K562 (cell line): ENCODE measurements around the gene DNAH9. TPM values are rescaled to one million over a fixed set of nuclear protein-coding genes. Genes with fewer than 3 reads are reported as not detected.

ENCODE experiments used
- ATAC-seq: fragments of 200-7000 bp; cut with Tn5 transposase; 3 replicates; pipeline ENCODE4 v1.9.1; 2020; ENCODE audit warnings: moderate library complexity
- BruUV-seq: library from RNA; stranded (reverse); fragments of 400-500 nt; replicated peaks from 2 replicates; lab custom pipeline; 2021; lab: Mats Ljungman, UMichigan
- CTCF ChIA-PET: fragments of 300-600 bp; formaldehyde crosslinking; extraction: SDS; loops from one replicate; lab custom pipeline; 2021; ENCODE audit warnings: low intra/inter-chr PET ratio; lab: Yijun Ruan, JAX
- POLR2A ChIA-PET: fragments of 300-600, 350-650 bp; sonication (Branson Sonifier 250); formaldehyde crosslinking; extraction: SDS; loops from one replicate; lab custom pipeline; 2021; ENCODE audit warnings: antibody characterized with exemption, inconsistent platforms; lab: Yijun Ruan, JAX
- DNase-seq, 4 experiments: peaks; one replicate each; pipeline versions ENCODE4 v3.0.0 to v3.0.0-alpha.2; 2011 to 2018; ENCODE audit warnings: low spot score in 3 of 4, mixed read lengths in 3 of 4; ENCODE audit errors: extremely low read depth in 1 of 4
- FAIRE-seq: peaks from 2 replicates; lab custom pipeline; 2011; peaks lifted over from hg19 to GRCh38; lab: Jason Lieb, UNC
- H2AFZ ChIP-seq: 2 replicates; pipeline ENCODE4 v1.6.0; 2011; ENCODE audit warnings: low read depth, low read length, control low read depth, inconsistent platforms
- H3K27ac ChIP-seq: fragments of 200-600 bp; 3 replicates; pipeline ENCODE4 v1.8.0; 2011; ENCODE audit warnings: low read depth, mild to moderate bottlenecking, control low read depth, inconsistent platforms, low read length, moderate library complexity, mixed read lengths; ENCODE audit errors: extremely low read depth
- H3K27me3 ChIP-seq, 2 experiments: fragments of 300-600 bp in 1 of 2; 2 replicates in 1 of 2; 3 replicates in 1 of 2; pipeline versions ENCODE4 v1.6.0 to v1.8.0; 2011; ENCODE audit warnings: inconsistent platforms in 2 of 2, low read length in 2 of 2, mild to moderate bottlenecking in 1 of 2, mixed read lengths in 1 of 2, moderate library complexity in 1 of 2; ENCODE audit not compliant: control insufficient read depth in 2 of 2, insufficient read depth in 2 of 2
- H3K36me3 ChIP-seq: fragments of 300-600 bp; 3 replicates; pipeline ENCODE4 v1.8.0; 2011; ENCODE audit warnings: mild to moderate bottlenecking, low read length, inconsistent platforms; ENCODE audit not compliant: control insufficient read depth, insufficient read depth
- H3K4me1 ChIP-seq, 2 experiments: fragments of 200-600 bp in 1 of 2; replicated peaks in 1 of 2; 2 replicates in 1 of 2; 3 replicates in 1 of 2; pipeline versions ENCODE4 v1.5.1 to v1.8.0; 2011; ENCODE audit warnings: inconsistent platforms in 2 of 2, low read length in 2 of 2, mild to moderate bottlenecking in 1 of 2, mixed read lengths in 1 of 2, moderate library complexity in 1 of 2; ENCODE audit not compliant: control insufficient read depth in 2 of 2, insufficient read depth in 2 of 2
- H3K4me2 ChIP-seq: 2 replicates; pipeline ENCODE4 v1.6.1; 2011; ENCODE audit warnings: low read length, control low read depth, inconsistent platforms, mixed read lengths; ENCODE audit not compliant: insufficient read depth
- H3K4me3 ChIP-seq: fragments of 200-600 bp; sonication (generic), shearing (Covaris generic); 2 replicates; pipeline ENCODE4 v1.5.1; 2016; ENCODE audit warnings: control low read depth, inconsistent platforms
- H3K79me2 ChIP-seq: fragments of 200-600 bp; 3 replicates; pipeline ENCODE4 v1.8.0; 2011; ENCODE audit warnings: low read length, inconsistent platforms; ENCODE audit not compliant: control insufficient read depth, insufficient read depth
- H3K9ac ChIP-seq, 2 experiments: 2 replicates each; pipeline versions ENCODE4 v1.6.0 to v1.6.1; 2011; ENCODE audit warnings: low read depth in 2 of 2, low read length in 2 of 2, control low read depth in 1 of 2, inconsistent platforms in 1 of 2, mild to moderate bottlenecking in 1 of 2, mixed read lengths in 1 of 2; ENCODE audit not compliant: insufficient read depth in 1 of 2
- H3K9me1 ChIP-seq: one replicate; pipeline ENCODE4 v1.6.0; 2011; ENCODE audit warnings: inconsistent platforms, mild to moderate bottlenecking, low read length, moderate library complexity; ENCODE audit not compliant: control insufficient read depth, insufficient read depth
- H3K9me3 ChIP-seq: replicated peaks from 2 replicates; pipeline ENCODE4 v1.5.1; 2011; ENCODE audit warnings: low read depth, low read length, inconsistent platforms; ENCODE audit not compliant: control insufficient read depth, insufficient read depth
- H4K20me1 ChIP-seq: replicated peaks from 2 replicates; pipeline ENCODE4 v1.6.1; 2011; ENCODE audit warnings: low read length, inconsistent platforms, mixed read lengths; ENCODE audit not compliant: control insufficient read depth, insufficient read depth
- C11orf30 ChIP-seq: fragments of 450-650 bp; IDR thresholded peaks from 2 replicates; pipeline ENCODE4 v1.6.1; 2016; ENCODE audit warnings: low read depth, mild to moderate bottlenecking
- CBFB ChIP-seq: sonication (generic); formaldehyde crosslinking; IDR thresholded peaks from 2 replicates; pipeline ENCODE4 v1.4.0; 2020; ENCODE audit warnings: mild to moderate bottlenecking, missing genetic modification reagents
- CEBPZ ChIP-seq: fragments of 150-350 bp; IDR thresholded peaks from 2 replicates; pipeline ENCODE4 v1.6.1; 2014; ENCODE audit warnings: low read depth, mild to moderate bottlenecking, low read length, borderline replicate concordance
- ELF4 ChIP-seq: fragments of 450-650 bp; formaldehyde crosslinking; IDR thresholded peaks from 2 replicates; pipeline ENCODE4 v1.4.0; 2022; ENCODE audit warnings: missing genetic modification characterization
- PRPF4 ChIP-seq: fragments of 200-400 bp; formaldehyde crosslinking; IDR thresholded peaks from one replicate; pipeline ENCODE4 v1.6.1; 2017; ENCODE audit warnings: low read length, low read depth, mild to moderate bottlenecking; ENCODE audit not compliant: insufficient read depth, poor library complexity, severe bottlenecking
- RBM14 ChIP-seq: fragments of 200-400 bp; formaldehyde crosslinking; IDR thresholded peaks from 2 replicates; pipeline ENCODE4 v1.6.1; 2018; ENCODE audit warnings: low read depth, mild to moderate bottlenecking, low read length, moderate library complexity, borderline replicate concordance; ENCODE audit not compliant: insufficient read depth
- SAFB ChIP-seq: fragments of 200-400 bp; formaldehyde crosslinking; IDR thresholded peaks from 2 replicates; pipeline ENCODE4 v1.6.1; 2017; ENCODE audit warnings: low read depth, low read length, borderline replicate concordance
- SETDB1 ChIP-seq: IDR thresholded peaks from one replicate; pipeline ENCODE4 v1.6.1; 2012; ENCODE audit warnings: low read length, control low read depth, inconsistent platforms
- SREBF2 ChIP-seq: sonication (generic); formaldehyde crosslinking; IDR thresholded peaks from 2 replicates; pipeline ENCODE4 v1.4.0; 2020; ENCODE audit warnings: mild to moderate bottlenecking, missing genetic modification reagents
- THRB ChIP-seq: fragments of 450-650 bp; formaldehyde crosslinking; conservative IDR thresholded peaks from 2 replicates; pipeline ENCODE4 v1.4.0; 2022; ENCODE audit warnings: mild to moderate bottlenecking, missing genetic modification characterization
- ZMIZ1 ChIP-seq, 2 experiments: fragments of 150-350 bp in 1 of 2; IDR thresholded peaks; 2 replicates each; pipeline ENCODE4 v1.6.1; 2012 to 2016; ENCODE audit warnings: low read depth in 2 of 2, low read length in 2 of 2, mild to moderate bottlenecking in 1 of 2, moderate library complexity in 1 of 2
- WGBS: fragments of 100-300 bp; shearing (Covaris generic); methylation state at CpG from one replicate; pipeline ENCODE4 v1.1.6; 2016; ENCODE audit warnings: low coverage, mixed read lengths; ENCODE audit not compliant: insufficient coverage; ENCODE audit errors: missing lambda C conversion rate; 5-methylcytosine and 5-hydroxymethylcytosine counted together
- in situ Hi-C: fragments of 300-500 bp; cut with MboI; formaldehyde crosslinking; loops from 4 replicates; pipeline ENCODE4 v1.15.0; 2018; ENCODE audit warnings: inconsistent platforms, mixed read lengths
- intact Hi-C: fragments of 100-400 bp; cut with micrococcal nuclease; formaldehyde crosslinking; loops from 2 replicates; pipeline ENCODE4 v1.14.2; 2022
- polyA plus RNA-seq, 8 experiments: library from polyadenylated mRNA; depleted of rRNA in 4 of 8; stranded (reverse) in 5 of 8; unstranded in 3 of 8; fragments of >200 nt; fragmentation: Nextera tagmentation in 2 of 8; fragmentation: Illumina TruSeq in 1 of 8; extraction: Ambion mirVana in 2 of 8; extraction: Trizol in 1 of 8; gene quantifications; 2 replicates each; pipeline versions ENCODE4 v1.2.1 to v1.2.3, GENCODE V29; 2011 to 2014; ENCODE audit warnings: inconsistent platforms in 1 of 8, missing spikeins in 1 of 8
- total RNA-seq, 7 experiments: library from RNA; depleted of rRNA in 6 of 7; stranded (reverse); fragments of >200 nt in 6 of 7; fragmentation: Illumina TruSeq in 2 of 7; extraction: Trizol in 2 of 7; gene quantifications; 2 replicates each; pipeline versions ENCODE4 v1.2.1 to v1.2.3, GENCODE V29; 2011 to 2021; ENCODE audit warnings: low replicate concordance in 1 of 7

DNAH9 gene
- total and polyA plus RNA-seq, 9 of the 15 experiments (the other 6 are each of a cell fraction or from before 2014, with no cell fraction given) = not detected

- H3K9me1 ChIP-seq = no peaks in the 10 kb centered on the region
- H3K4me1 ChIP-seq = peaks cover 0 to 5% of the 10 kb centered on the region in 2 experiments; a peak in 2 of 5 replicates
- no peak overlapping the region for H3K27ac ChIP-seq
- no TSS peak for BruUV-seq
- H3K9me3 ChIP-seq = no peaks in the 10 kb centered on the region
- DNase-seq (no peak), ATAC-seq (no peak), FAIRE-seq (no peak)
- H3K4me2 ChIP-seq = no peak overlapping the region
- H2AFZ ChIP-seq = no peak overlapping the region
- POLR2A ChIA-PET = no interaction called here
- 0% methylated on average over 2 of the region's 2 CpGs for WGBS
- no peaks in the 10 kb centered on the region for H3K36me3 ChIP-seq
- no peaks in the 10 kb centered on the region; a peak in 1 of 5 replicates for H3K27me3 ChIP-seq
- H3K9ac ChIP-seq = no peak overlapping the region
- CTCF ChIA-PET = no interaction called here
- H3K4me3 ChIP-seq = no peak overlapping the region
- in situ Hi-C loops (no loop called here), intact Hi-C loops (no loop called here)
- no peaks in the 10 kb centered on the region for H4K20me1 ChIP-seq
- H3K79me2 ChIP-seq = no peaks in the 10 kb centered on the region
- no peak for TF ChIP-seq ZMIZ1 (IDR thresholded peaks at IDR 0.05; ENCODE audit: low read depth in 2 of 2, low read length in 2 of 2)
- TF ChIP-seq ELF4 (CRISPR knock-in tag) = no peak
- no peak for TF ChIP-seq C11orf30
- no peak for TF ChIP-seq SREBF2 (CRISPR knock-in tag)
- TF ChIP-seq RBM14 = no peak
- no peak for TF ChIP-seq PRPF4
- no peak for TF ChIP-seq SETDB1
- no peak for TF ChIP-seq CEBPZ
- TF ChIP-seq CBFB (CRISPR knock-in tag) = no peak
- TF ChIP-seq THRB (CRISPR knock-in tag) = no peak
- TF ChIP-seq SAFB = no peak
Measured at GRCh38 chr17:11561702-11562101, 36.6 kb upstream of the DNAH9 start.
